SHP77 treated with DMSO at 0.1 percent for 48 hours (cell line): ENCODE data around the gene MTA1.

ENCODE experiments used
- DNase-seq: peaks from one replicate; lab custom pipeline; 2025; lab: John Stamatoyannopoulos, UW

Gene MTA1

GRCh38 chr14:105499256-105500035, 79.8 kb downstream of the MTA1 start:
- no peak for DNase-seq

GRCh38 chr14:105500036-105500725, 80.6 kb downstream of the MTA1 start:
- no peak for DNase-seq

GRCh38 chr14:105500726-105501101, 81.1 kb downstream of the MTA1 start:
- no peak for DNase-seq

- no peak for DNase-seq
Observed at GRCh38 chr14:105501504-105502291, 82.1 kb downstream of the MTA1 start.

GRCh38 chr14:105502446-105503295, 83.0 kb downstream of the MTA1 start:
- DNase-seq: no peak

- DNase-seq: no peak
Observed at GRCh38 chr14:105503296-105503640, 83.6 kb downstream of the MTA1 start.

GRCh38 chr14:105503935-105504692, 84.5 kb downstream of the MTA1 start:
- DNase-seq: no peak

- no peak for DNase-seq
Observed at GRCh38 chr14:105505101-105505500, 85.5 kb downstream of the MTA1 start.

- no peak for DNase-seq
Observed at GRCh38 chr14:105507247-105507646, 87.6 kb downstream of the MTA1 start.

- no peak for DNase-seq
Observed at GRCh38 chr14:105508069-105508468, 88.4 kb downstream of the MTA1 start.

GRCh38 chr14:105508601-105509000, 89.0 kb downstream of the MTA1 start:
- no peak for DNase-seq

GRCh38 chr14:105517096-105517495, 97.5 kb downstream of the MTA1 start:
- DNase-seq: no peak

- no peak for DNase-seq
Observed at GRCh38 chr14:105519946-105520698, 100.5 kb downstream of the MTA1 start.
